ENCODE measurements around the gene VWA1.
"Not testable (repeated sequence)": the region's sequence is repeated elsewhere in the genome, so short reads cannot be mapped to it uniquely, and the experiment has no call there.

The VWA1 gene

DNA sequence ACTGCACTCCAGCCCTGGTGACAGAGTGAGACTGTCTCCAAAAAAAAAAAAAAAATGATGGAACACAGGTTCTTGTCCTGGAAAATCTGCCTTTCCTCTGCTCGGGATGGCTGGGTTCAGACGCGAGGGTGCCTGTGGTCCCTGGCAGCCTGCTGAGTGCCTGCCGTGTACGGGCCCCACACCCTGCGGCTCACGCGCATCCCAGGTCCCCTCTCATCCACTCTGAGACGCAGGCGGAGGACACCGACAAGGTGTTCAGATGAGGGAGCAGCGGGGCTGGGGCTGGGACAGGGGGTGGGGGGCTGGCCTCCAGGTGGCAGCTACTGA lies 10.1 kb upstream of the VWA1 start:
- no peak for DNase-seq

DNA sequence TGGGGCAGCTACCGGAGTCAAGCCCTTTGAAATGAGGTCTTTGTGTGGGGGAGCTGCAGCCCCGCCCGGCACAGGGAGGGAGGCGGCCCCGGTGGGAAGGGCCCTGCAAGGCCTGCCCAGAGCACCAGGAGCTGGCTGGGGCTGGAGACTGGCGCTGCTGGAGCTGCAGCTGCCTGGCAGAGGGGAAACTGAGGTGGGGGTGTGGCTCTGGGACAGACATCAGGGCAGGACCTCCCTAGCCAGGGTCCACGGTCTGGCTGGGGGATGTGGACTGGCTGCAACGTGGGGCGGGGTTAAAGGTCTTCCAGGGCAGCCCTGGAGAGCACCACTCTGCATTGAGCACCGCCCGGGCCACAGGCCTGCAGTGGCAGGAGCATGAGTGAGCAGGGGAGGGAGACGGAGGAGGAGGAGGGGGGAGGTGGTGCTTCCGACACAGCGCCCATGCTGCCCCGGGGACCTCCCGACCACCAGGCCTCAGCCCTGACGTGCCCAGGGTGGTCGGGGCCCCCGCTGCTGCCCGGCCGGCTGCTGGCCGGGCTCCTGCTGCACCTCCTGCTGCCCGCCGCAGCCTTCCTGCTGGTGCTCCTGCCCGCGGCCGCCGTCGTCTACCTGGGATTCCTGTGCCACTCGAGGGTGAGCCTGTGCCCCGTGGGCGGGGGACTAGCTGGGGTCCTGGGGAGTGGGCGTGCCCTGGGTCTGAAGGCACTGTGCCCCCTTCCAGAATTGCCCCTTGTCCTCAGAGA lies 9.6 kb upstream of the VWA1 start:
- DNase-seq: no peak

DNA sequence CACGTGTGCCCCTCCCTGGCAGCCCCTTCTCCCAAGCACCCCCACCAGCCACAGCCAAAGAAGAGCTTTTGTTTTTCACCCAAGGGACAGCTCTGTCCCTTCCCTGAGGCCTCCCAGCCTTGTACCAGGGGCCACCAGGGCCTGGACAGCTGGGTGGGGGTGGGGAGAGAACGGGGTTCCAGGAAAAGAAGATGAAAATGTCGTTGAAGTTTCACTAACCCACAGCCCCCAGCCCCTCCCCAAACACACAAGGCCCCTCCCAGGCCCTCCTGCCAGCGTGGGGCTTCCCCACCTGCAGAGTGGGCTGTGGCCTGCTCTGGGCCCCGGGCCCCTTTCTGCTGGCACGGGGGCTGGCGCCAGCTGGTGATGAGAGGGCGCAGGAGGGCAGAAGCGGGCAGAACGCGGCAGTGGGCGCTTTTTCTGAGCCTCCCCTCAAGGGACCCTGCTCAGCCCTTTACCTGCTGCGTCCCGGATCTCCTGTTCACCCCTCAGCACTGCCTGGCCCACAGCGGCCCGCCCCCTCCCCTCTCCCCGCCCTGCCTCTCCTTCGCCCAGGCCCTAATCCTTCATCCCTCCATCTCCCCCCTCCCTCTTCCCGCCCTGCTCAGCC lies 8.9 kb upstream of the VWA1 start:
- no peak for DNase-seq

DNA sequence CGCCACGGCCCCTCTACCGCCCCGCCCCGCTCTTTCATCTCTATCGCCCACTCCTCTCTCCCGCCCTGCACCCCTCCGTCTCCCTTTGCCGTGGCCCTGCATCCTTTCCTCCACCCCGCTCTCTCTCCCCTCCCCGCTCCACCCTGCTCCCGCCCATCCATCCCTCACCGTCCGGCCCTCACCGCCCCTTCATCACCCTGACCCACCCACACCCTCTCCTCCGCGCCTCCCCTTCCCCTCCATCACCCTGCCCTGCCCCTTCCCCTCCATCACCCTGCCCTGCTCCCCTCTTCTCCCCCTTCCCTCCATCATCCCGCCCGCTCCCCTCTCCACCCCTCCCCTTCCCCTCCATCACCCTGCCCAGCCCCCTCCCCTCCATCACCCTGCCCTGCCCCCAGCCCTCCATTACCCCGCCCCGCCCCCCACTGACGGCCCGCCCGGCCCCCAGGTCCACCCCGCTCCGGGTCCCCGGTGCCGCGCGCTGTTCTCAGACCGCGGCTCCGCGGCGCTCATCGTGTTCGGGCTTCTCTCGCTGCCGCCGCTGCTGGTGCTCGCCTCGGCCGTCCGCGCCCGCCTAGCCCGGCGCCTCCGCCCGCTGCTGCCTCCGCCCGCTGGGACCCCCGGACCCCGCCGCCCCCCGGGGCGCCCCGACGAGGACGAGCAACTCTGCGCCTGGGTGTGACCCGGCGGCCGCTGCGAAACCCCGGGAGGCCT lies 8.2 kb upstream of the VWA1 start:
- no peak for DNase-seq

DNA sequence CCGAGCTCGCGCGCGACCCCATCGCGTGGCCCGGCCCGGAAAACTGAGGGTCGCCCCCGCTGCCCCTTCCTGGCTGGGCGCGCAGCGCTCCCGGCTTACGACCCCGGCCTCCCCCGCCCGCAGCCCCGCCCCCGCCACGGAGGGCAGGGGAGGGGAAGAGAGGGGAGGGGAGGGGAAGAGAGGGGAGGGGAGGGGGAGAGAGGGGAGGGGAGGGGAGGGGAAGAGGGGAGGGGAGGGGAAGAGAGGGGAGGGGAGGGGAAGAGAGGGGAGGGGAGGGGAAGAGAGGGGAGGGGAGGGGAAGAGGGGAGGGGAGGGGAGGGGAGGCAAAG lies 7.7 kb upstream of the VWA1 start:
- no peak for DNase-seq

DNA sequence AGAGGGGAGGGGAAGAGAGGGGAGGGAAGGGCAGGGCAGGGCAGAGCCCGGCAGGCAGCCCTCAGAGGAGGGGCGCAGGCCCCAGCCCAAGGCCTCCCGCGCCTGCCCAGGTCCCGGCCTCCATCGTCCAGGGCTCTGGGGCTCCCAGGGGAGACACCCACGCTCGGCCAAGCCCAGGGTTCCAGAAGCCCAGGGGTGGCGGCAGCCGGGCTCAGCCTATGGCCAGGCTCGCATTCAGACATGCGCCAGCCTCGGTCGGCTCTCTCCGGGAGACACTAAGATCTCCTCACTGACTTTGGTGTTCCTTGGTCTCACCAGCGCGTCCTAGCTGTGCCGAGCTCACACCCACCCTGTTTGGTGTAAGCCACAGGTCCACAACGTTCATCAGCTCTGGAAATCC lies 7.3 kb upstream of the VWA1 start:
- DNase-seq: no peak

DNA sequence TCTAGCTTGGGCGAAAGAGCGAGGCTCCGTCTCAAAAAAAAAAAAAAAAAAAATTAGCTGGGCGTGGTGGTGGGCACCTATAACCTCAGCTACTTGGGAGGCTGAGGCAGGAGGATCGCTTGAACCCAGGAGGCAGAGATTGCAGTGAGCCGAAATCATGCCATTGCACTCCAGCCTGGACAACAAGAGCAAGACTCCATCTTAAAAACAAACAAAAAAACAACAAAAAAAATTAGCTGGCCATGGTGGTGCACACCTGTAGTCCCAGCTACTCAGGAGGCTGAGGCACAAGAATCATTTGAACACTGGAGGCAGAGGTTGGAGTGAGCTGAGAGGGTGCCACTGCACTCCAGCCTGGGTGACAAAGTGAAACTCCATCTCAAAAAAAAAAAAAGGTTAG lies 6.5 kb upstream of the VWA1 start:
- not testable (repeated sequence) for DNase-seq

DNA sequence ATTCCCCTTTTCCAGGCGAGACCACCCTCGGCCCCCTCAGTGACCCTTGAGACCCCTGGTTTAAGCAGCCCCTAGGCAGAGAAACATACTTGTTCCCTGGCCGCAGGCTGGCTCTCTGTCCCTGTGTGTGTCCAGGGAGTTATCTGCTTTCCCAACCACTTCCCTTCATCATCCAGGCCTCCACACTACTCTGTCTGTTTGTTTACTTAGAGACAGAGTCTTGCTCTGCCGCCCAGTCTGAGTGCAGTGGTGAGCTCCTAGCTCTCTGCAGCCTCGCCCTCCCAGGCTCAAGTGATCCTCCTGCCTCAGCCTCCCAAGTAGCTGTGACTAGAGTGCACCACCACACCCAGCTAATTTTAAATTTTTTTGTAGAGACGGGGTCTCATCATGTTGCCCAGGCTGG lies 5.8 kb upstream of the VWA1 start:
- DNase-seq: no peak

DNA sequence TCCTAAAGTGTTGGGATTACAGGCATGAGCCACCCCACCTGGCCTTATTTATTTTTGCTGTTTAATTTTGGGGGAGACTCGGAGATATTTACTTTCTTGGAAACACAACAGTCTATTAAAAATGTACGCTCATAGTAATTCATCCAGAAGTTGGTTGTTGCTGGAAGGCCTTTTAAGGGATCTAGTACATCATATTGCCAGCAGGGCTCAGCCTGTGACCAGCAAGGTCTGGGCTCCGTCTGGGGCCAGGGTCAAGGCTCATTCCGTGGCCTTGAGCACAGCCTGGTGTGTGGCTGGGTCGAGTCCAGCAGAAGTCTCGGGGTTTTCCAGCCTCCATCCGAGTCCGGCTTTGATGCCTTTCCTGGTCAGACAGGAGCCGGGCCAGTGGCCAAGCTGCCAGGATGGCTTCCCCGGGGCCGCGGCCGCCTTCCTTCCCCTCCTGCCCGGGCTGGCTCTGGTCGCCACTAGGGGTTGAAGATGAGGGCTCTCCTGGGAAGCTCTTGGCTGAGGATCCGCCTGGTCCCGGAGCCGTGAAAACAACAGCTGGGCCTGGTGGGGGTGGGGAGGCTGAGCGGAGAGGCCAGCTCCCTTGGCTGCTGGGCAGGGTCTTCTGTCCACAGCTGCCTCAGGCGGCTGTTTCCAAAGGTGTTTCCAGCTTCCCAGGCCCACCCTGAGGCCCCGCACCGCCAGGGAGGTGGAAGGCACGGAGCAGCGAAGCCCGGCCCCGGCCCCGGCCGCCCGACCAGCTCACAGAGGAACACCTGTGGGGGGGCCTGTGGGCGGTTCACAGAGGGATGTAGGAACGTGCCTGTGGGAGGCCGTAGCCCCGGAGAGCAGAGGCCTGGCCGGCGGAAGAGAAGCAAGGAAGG lies 5.1 kb upstream of the VWA1 start:
- no peak for DNase-seq

DNA sequence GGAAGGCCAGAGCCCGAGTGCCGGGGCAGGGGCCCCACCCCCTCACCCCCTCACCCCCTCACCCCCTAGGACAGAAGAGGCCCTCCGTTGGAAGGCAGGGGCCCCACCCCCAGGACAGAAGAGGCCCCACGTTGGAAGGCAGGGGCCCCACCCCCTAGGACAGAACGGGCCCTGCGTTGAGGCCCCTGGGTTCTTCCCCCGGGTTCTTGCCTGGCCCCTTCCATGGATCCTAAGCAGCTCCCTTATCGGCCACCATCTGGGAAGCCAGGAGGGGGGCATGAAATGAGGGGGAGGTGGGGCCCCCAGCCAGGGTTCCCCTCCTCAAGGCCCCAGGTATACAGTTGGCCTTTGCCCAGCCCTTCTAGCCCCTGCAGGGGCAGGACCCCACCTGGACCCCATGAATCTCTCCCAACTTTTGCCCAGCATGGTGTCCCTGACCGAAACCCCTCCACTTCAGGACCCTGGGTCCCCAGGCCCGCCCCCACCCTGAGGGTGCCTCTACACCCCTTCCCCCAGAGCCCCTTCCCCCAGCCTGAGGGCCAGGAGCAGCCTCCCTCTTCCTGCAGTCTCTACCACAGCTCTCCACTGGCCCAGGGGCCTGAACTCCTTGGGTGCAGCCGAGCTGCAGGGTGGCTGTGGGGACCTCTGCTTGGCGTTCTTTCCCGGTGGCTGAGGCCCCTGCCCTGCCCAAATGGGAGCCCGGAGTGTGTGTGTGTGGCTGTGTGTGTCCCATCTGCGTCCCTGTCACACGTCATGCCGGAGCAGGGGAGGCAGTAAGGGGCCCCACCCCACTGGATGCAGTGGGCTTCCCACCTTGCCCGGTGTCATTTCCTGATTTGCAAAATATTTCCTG lies 4.3 kb upstream of the VWA1 start:
- DNase-seq: no peak

DNA sequence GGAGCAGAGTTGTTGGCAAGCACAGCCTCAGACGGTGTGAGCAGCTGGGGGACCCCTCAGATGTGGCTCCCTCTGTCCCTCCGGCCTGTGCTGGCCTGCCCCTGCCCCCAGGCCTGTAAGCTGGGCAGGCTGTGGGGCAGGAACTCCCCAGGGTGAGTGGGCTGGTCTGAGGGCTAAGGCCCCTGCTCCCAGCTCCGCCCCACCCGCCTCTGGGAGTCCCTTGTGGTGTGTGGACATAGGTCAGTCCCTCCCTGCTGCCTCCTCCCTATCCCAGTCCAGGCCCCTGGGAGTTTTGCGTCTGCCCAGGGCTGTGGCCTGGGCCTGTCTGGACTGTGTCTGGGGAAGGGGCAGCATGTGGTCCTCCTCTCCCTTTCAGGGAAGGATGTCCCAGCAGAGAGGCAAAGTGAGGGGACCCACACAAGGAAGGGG lies 3.6 kb upstream of the VWA1 start:
- DNase-seq: no peak

DNA sequence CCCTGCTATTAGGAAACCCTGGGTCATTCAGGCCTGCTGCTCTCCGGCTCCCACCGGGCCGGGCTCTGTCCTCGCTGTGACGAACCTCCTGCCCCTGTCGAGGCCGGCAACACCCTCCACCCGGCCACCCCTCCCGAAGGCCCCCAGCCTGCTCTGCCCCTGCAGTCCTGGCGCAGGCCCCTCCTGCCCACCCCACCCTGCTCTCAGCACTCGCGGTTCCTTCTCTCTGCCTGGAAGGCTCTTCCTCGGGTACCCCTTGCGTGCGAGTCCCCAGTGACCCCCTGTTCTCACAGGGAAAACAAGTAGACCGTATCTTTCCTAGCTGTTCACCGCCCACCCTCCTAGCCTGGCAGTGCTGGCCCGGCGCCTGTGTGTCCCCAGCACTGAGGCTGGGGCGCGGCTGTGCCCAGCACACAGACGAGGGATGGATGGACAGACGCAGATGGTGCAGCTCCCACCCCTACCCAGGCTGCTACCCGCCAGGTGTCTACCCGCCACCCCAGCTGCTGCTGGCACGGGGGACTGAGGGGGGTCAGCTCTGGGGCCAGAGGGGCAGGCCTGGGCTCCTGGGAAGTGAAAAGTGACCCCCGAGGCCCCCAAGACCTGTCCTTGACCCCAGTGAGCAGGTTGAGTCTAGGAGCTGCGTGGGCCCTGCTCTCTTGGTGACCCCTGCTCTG lies 3.1 kb upstream of the VWA1 start:
- DNase-seq: no peak

DNA sequence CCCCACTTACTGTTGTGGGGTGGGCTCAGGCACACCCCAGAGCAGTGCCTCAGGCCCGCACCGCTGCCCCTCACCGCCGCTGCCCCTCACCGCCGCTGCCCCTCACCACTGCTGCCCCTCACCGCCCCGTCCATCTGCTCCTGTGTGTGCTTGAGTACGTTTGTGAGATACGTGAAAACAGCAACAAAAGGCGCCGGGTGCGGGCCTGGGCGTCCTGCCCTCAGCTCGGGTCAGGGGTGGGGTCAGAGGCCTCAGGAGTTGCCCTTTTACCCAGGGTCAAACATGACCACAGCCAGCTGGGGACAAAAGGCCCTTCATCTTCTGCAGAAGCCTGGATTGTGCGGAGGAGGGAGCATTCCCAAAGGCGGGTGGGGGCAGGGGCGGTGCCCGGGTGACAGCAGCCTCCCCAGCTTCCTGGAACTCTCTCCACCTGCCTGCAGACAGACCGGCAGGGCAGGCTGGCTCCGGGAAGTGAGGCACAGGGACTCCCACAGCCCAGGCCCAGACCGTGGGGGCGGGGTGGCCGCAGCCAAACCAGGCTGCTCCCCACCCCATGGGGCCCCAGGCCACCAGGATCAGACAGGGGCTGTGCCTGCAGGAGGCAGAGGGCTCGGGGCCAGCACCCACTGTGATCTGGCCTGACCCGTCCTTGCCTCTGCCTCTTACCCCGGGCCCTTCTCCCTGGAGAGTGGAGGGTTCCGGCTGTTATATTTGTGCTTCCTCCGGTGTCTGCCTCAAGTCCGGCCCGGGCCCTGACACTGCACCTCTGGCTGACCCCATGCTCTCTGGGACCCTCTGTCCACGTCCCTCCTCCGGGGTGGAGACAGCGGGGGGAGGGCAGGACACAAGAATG lies 2.3 kb upstream of the VWA1 start:
- no peak for DNase-seq

DNA sequence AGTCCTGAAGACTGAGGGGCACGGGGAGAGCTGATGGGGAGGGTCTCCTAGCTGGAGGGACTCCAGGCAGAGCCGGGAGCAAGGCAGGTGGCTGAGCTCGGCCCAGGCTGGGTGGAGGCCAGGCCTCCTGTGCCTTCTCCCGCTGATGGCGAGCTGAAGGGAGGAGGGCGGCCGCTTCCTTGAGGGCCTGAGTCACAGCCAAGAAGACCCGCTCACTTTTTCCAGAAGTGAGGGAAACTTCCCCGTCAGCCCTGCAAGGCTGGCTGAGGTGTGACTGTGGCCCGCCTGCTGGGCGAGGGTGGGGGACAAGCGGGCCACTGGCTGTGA lies 1.7 kb upstream of the VWA1 start:
- DNase-seq: no peak

DNA sequence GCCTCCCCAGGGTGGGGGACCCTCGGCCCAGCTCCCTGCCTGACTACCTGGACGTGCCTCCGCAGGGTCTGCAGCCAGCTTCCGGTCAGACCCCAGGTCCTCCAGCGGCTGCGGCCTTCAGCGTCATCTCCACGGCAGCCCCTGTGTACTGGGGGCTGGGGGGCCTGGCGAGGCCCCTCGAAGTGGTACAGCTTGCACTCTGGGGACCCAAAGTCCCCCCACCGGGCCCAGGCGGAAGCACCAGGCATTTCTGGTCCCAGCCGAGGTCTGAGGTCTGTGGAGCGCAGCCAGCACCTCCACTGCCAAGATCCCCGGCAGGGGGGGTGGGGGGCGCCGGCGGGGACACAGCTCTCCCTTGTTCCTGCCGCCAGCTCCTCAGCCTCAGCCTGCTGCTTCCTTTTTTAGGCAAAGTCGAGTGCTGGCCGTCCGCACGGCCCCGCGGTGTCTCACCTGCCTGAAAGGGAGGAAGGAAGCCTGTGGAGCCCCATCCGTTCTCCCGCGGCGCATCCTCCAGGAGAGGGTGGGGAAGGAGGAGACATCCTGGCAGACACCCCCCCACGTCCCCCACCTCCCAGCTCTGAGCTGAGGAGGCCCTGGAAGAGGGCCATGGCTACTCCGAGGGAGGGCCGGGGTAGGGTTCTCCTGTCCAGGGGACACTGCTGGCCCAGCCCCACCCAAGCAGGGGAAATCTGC lies 1.2 kb upstream of the VWA1 start:
- no peak for DNase-seq

DNA sequence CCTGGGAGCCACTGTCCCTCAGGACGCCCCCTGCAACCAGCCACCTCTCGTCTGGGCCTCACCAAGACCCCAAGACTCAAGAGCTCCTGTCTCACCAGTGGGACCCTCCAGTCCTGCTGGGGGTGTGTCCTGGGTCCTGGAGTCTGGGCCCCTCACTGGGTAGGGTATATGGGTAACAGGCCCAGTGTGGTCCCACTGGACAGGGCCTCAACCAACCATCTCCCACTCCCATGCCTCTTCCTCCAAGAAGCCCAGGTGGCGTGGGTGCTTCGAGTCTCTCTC lies 725 bp upstream of the VWA1 start:
- DNase-seq: no peak

DNA sequence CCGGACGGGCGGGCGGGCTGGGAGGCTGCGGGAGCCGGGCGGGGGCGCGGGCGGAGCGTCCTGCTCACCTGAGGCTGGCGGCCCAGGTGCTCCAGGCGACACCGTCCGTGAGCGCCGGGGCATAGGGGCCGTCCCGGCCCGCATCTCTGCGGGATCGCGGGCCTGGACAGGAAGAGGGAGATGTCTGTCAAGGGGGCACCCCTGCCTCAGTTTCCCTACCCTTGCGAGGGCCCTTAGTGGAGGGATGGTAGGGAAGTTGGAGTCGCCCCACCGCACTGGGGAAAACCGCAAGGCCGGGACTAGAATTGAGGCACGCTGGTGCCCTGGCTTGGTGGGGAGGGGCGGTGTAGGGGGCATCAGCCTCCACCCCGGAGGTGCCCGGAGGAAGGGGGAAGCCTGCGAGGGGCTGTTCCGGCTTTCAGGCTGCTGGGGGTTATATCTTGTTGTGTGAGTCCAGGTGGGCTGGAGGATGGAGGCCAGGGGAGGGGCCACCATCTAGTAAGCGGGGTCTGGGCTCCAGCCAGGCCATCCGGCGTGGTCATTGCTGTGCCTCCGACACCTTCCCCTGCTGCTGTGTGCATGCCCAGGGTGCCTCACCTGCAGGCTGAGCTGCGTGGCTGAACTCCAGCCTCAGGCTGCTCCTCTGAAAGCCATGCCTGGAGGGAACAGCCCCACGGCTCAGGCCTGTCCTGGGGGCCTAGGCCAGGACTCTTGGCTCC lies 580 bp downstream of the VWA1 start:
- no peak for DNase-seq

DNA sequence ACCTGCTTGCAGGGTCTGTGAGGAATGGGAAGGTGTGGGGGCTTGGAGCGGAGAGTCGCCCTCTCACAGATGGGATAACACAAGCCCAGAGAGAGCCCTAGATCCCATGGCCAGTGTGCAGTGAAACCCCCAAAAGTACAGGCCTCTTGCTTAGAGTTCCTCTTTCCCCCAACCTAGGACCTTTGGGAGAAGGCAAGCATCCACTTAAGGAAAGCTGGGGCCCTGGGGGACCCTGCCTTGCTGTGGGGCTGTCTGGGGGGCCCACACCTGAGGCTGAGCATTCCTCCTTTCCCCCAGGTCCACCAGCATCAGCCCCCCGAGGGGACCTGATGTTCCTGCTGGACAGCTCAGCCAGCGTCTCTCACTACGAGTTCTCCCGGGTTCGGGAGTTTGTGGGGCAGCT lies 1.1 kb downstream of the VWA1 start:
- no peak for DNase-seq

DNA sequence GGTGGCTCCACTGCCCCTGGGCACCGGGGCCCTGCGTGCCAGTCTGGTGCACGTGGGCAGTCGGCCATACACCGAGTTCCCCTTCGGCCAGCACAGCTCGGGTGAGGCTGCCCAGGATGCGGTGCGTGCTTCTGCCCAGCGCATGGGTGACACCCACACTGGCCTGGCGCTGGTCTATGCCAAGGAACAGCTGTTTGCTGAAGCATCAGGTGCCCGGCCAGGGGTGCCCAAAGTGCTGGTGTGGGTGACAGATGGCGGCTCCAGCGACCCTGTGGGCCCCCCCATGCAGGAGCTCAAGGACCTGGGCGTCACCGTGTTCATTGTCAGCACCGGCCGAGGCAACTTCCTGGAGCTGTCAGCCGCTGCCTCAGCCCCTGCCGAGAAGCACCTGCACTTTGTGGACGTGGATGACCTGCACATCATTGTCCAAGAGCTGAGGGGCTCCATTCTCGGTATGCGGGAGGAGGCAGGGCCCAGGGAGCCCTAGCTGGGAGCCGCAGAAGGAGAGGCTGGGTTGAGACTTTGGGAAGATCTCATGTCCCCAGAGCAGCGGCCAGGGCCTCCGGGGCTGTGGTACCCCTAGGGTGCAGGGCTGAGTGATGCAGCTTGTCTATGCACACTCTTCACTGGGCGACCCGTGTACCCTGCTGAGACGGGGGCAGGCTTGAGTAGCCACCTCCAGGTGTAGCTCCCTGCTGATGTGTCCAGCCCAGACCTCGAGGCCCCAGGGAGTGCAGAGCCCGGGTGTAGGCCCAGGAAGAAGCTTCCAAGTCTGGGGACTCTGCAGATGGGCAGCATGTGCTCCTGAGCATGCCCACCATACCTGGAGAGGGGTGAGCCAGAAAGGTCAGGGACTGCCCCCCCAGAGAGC lies 1.8 kb downstream of the VWA1 start:
- DNase-seq: no peak
